H4 (cell line): ENCODE data around the gene EXD2. TPM values are rescaled to one million over a fixed set of nuclear protein-coding genes. Genes with fewer than 3 reads are reported as not detected.

Experiments used
- DNase-seq: peaks from one replicate; pipeline ENCODE4 v3.0.0-alpha.2; 2015; ENCODE audit warnings: low spot score
- total RNA-seq: library from RNA; depleted of rRNA; stranded (reverse); fragments of >200 nt; shearing (Covaris generic); gene quantifications from 2 replicates; pipeline ENCODE4 v1.2.3, GENCODE V29; 2014

Gene EXD2
- total RNA-seq, 1 experiment from 2014 or later = 5.0 TPM

GRCh38 chr14:69247676-69248440 lies 56.6 kb downstream of the EXD2 start:
- DNase-seq = no peak

GRCh38 chr14:69249603-69250002 lies 58.3 kb downstream of the EXD2 start:
- no peak for DNase-seq

- DNase-seq = no peak
Measured at GRCh38 chr14:69252851-69253250, 61.6 kb downstream of the EXD2 start.

GRCh38 chr14:69259168-69259526 lies 67.8 kb downstream of the EXD2 start:
- DNase-seq = no peak

GRCh38 chr14:69259527-69260189 lies 68.4 kb downstream of the EXD2 start, which contains the start of gene GALNT16:
GALNT16 (plus strand) TSS chr14:69260158; CDS start chr14:69260291, 133 bp downstream.
- DNase-seq = no peak

- no peak for DNase-seq
Measured at GRCh38 chr14:69260190-69260860, 69.0 kb downstream of the EXD2 start.

- DNase-seq = no peak
Measured at GRCh38 chr14:69260861-69261564, 69.7 kb downstream of the EXD2 start.

- DNase-seq = no peak
Measured at GRCh38 chr14:69261761-69262331, 70.5 kb downstream of the EXD2 start.

GRCh38 chr14:69262516-69262915 lies 71.2 kb downstream of the EXD2 start:
- DNase-seq = no peak

- peak; percentile 34 for DNase-seq
Measured at GRCh38 chr14:69263364-69263763, 72.1 kb downstream of the EXD2 start.

GRCh38 chr14:69263771-69264170 lies 72.5 kb downstream of the EXD2 start:
- no peak for DNase-seq

- no peak for DNase-seq
Measured at GRCh38 chr14:69266572-69267345, 75.5 kb downstream of the EXD2 start.

GRCh38 chr14:69267492-69267891 lies 76.2 kb downstream of the EXD2 start:
- DNase-seq = no peak

GRCh38 chr14:69268223-69268622 lies 76.9 kb downstream of the EXD2 start:
- DNase-seq = no peak

- DNase-seq = no peak
Measured at GRCh38 chr14:69268763-69269162, 77.5 kb downstream of the EXD2 start.

- no peak for DNase-seq
Measured at GRCh38 chr14:69269381-69269780, 78.1 kb downstream of the EXD2 start.

- DNase-seq = no peak
Measured at GRCh38 chr14:69270097-69270496, 78.8 kb downstream of the EXD2 start.

GRCh38 chr14:69270795-69271708 lies 79.8 kb downstream of the EXD2 start:
- peak; percentile 25 for DNase-seq

GRCh38 chr14:69274321-69274720 lies 83.0 kb downstream of the EXD2 start:
- DNase-seq = no peak

GRCh38 chr14:69275331-69275730 lies 84.0 kb downstream of the EXD2 start:
- DNase-seq = no peak
